ENCODE data around the gene PAPPA2.

DNA sequence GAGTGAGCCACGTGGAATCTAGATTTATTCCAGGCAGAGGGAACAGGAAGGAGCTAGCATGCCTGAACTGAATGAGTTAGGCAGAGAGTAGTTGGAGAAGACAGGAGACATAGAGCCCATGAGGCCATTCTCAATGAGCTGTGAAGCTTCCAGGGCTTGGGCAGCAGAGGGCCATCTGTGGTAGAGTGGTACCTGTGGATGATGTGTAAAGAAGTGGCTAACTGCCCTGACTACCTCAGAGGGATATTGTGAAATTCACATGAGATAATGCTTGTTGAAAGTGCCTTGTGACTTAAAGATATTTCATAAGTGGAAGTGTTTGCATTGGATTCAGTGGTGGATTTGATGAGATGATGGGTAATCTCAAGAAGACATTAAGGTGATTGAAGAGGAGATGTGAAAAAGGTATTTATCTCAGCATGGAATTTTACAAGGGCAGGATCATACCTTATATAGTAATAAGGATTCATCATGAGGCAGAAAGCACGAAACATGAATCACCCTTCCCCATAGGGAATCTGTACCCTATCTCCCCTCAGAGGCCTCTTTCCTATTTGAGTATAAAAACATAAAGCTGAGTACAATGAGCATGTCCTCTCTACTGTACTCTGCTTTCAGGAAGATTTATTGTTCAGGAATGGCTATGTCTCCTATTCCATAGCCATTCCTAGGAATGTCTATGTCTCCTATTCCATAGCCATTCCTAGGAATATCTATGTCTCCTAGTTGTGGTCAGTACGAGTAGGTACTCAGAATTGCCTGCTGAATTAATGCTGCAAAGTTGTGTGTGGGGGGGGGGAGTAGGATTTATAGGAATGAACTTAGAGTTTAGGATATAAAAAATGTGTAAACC lies 146.8 kb downstream of the PAPPA2 start:
- TF ChIP-seq, protein P1, sequence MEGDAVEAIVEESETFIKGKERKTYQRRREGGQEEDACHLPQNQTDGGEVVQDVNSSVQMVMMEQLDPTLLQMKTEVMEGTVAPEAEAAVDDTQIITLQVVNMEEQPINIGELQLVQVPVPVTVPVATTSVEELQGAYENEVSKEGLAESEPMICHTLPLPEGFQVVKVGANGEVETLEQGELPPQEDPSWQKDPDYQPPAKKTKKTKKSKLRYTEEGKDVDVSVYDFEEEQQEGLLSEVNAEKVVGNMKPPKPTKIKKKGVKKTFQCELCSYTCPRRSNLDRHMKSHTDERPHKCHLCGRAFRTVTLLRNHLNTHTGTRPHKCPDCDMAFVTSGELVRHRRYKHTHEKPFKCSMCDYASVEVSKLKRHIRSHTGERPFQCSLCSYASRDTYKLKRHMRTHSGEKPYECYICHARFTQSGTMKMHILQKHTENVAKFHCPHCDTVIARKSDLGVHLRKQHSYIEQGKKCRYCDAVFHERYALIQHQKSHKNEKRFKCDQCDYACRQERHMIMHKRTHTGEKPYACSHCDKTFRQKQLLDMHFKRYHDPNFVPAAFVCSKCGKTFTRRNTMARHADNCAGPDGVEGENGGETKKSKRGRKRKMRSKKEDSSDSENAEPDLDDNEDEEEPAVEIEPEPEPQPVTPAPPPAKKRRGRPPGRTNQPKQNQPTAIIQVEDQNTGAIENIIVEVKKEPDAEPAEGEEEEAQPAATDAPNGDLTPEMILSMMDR (conservative IDR thresholded peaks at IDR 0.05) = no peak
- TF ChIP-seq EZH2 (IDR thresholded peaks at IDR 0.05; ENCODE audit: low read depth) = no peak

Measured in PC-9 (cell line).